NB4 (cell line): Measurements from ENCODE around the gene MYO1G.

Source experiments
- MYC ChIP-seq: IDR thresholded peaks from 2 replicates; pipeline ENCODE4 v1.6.1; 2011; ENCODE audit warnings: low read depth, low read length
- POLR2A ChIP-seq: IDR thresholded peaks from 2 replicates; pipeline ENCODE4 v1.6.1; 2011; ENCODE audit warnings: mild to moderate bottlenecking; ENCODE audit not compliant: insufficient read length; ENCODE audit errors: extremely low read depth
- TF ChIP-seq, protein P1 (sequence below): IDR thresholded peaks from one replicate; pipeline ENCODE4 v1.5.1; 2012; ENCODE audit warnings: low read depth, low read length
- TF ChIP-seq, protein P2 (sequence below): IDR thresholded peaks from 2 replicates; pipeline ENCODE4 v1.6.1; 2011; ENCODE audit warnings: low read depth, low read length

DNA sequence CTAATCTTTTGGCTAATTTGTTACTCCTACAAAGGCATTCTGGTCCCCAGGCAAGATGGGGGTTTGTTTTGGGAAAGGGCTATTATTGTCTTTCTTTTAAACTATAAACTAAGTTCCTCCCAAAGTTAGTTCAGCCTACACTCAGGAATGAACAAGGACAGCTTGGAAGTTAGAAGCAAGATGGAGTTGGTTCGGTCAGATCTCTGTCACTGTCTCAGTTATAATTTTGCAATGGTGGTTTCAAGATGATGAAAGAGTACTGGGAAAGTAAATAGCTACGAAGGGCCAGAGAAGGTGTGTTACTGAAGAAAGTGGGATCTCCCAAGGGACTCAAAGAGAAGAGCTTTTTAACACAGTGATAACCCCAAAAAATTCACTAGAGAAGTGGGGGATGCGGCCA is 10.3 kb upstream of the MYO1G start:
- TF ChIP-seq, protein P1, sequence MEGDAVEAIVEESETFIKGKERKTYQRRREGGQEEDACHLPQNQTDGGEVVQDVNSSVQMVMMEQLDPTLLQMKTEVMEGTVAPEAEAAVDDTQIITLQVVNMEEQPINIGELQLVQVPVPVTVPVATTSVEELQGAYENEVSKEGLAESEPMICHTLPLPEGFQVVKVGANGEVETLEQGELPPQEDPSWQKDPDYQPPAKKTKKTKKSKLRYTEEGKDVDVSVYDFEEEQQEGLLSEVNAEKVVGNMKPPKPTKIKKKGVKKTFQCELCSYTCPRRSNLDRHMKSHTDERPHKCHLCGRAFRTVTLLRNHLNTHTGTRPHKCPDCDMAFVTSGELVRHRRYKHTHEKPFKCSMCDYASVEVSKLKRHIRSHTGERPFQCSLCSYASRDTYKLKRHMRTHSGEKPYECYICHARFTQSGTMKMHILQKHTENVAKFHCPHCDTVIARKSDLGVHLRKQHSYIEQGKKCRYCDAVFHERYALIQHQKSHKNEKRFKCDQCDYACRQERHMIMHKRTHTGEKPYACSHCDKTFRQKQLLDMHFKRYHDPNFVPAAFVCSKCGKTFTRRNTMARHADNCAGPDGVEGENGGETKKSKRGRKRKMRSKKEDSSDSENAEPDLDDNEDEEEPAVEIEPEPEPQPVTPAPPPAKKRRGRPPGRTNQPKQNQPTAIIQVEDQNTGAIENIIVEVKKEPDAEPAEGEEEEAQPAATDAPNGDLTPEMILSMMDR, result no peak
- TF ChIP-seq POLR2A (no peak), MYC (no peak)
- TF ChIP-seq, protein P2, sequence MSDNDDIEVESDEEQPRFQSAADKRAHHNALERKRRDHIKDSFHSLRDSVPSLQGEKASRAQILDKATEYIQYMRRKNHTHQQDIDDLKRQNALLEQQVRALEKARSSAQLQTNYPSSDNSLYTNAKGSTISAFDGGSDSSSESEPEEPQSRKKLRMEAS, result no peak
